Sigmoid colon (tissue), 4 donors: Measurements from ENCODE around the gene MOCOS.

Experiments
- POLR2A ChIP-seq, 2 donors: fragments of 450-650 bp; IDR thresholded peaks; one replicate each; pipeline ENCODE4 v1.6.1; 2016; ENCODE audit warnings: antibody characterized with exemption in 2 of 2, mild to moderate bottlenecking in 2 of 2, moderate library complexity in 2 of 2
- POLR2AphosphoS5 ChIP-seq, 4 donors: sonication (generic); formaldehyde crosslinking; IDR thresholded peaks; one replicate each; pipeline ENCODE4 v1.6.1; 2017; ENCODE audit warnings: antibody characterized with exemption in 4 of 4
- TF ChIP-seq, protein P1 (sequence below), 4 experiments: fragments of 450-650 bp in 3 of 4; fragments of 200-600 bp in 1 of 4; IDR thresholded peaks; one replicate each; pipeline ENCODE4 v1.5.1; 2016 to 2019; ENCODE audit warnings: antibody characterized with exemption in 4 of 4, mild to moderate bottlenecking in 3 of 4, moderate library complexity in 2 of 4

DNA sequence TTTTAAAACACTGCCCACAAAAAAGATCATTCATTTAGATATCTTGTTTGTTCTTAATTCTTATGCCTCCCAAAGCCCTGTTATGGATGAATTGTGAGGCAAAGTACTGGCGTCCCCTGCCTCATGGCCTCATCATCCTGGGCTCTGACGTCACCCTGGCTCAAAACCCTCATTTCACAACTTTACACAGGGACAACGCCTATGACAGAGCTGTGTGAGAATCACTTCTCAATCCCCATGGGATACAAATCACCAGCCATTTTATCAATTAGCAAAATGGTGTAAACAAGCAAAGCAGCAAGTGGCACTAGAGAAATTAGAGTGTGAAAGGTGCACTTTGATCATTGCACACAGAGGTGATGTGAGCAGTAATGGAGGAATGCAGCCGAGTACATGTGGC lies 126.8 kb downstream of the MOCOS start:
- TF ChIP-seq POLR2A (IDR thresholded peaks at IDR 0.05): no peak
- TF ChIP-seq, protein P1, sequence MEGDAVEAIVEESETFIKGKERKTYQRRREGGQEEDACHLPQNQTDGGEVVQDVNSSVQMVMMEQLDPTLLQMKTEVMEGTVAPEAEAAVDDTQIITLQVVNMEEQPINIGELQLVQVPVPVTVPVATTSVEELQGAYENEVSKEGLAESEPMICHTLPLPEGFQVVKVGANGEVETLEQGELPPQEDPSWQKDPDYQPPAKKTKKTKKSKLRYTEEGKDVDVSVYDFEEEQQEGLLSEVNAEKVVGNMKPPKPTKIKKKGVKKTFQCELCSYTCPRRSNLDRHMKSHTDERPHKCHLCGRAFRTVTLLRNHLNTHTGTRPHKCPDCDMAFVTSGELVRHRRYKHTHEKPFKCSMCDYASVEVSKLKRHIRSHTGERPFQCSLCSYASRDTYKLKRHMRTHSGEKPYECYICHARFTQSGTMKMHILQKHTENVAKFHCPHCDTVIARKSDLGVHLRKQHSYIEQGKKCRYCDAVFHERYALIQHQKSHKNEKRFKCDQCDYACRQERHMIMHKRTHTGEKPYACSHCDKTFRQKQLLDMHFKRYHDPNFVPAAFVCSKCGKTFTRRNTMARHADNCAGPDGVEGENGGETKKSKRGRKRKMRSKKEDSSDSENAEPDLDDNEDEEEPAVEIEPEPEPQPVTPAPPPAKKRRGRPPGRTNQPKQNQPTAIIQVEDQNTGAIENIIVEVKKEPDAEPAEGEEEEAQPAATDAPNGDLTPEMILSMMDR (IDR thresholded peaks at IDR 0.05): no peak
- TF ChIP-seq POLR2AphosphoS5 (IDR thresholded peaks at IDR 0.05): no peak
